WERI-Rb-1 (cell line): ENCODE results near the gene MTMR3.

ENCODE experiments used
- DNase-seq: peaks from one replicate; pipeline ENCODE4 v3.0.0-alpha.2; 2020
- H3K27ac ChIP-seq: fragments of 250-450 bp; sonication (Bioruptor Pico); 2 replicates; pipeline ENCODE4 v1.5.1; 2020; ENCODE audit warnings: mild to moderate bottlenecking, moderate library complexity
- H3K27me3 ChIP-seq: fragments of 250-450 bp; sonication (Bioruptor Pico); 2 replicates; pipeline ENCODE4 v1.5.1; 2021; ENCODE audit warnings: mild to moderate bottlenecking, low read depth, moderate library complexity; ENCODE audit not compliant: insufficient read depth, severe bottlenecking
- H3K36me3 ChIP-seq: fragments of 250-450 bp; sonication (Bioruptor Pico); 2 replicates; pipeline ENCODE4 v1.5.1; 2020; ENCODE audit warnings: mild to moderate bottlenecking, moderate library complexity
- H3K4me3 ChIP-seq: 2 replicates; pipeline ENCODE4 v1.5.1; 2011; ENCODE audit warnings: low read depth, mild to moderate bottlenecking, control low read depth, low read length
- H3K9me3 ChIP-seq: fragments of 250-450 bp; sonication (Bioruptor Pico); 2 replicates; pipeline ENCODE4 v1.5.1; 2021; ENCODE audit warnings: mild to moderate bottlenecking, moderate library complexity; ENCODE audit not compliant: severe bottlenecking
- TF ChIP-seq, protein P1 (sequence below): IDR thresholded peaks from 2 replicates; pipeline ENCODE4 v1.5.1; 2011; ENCODE audit warnings: low read depth, mild to moderate bottlenecking, control low read depth, inconsistent platforms, low read length

The MTMR3 gene

DNA sequence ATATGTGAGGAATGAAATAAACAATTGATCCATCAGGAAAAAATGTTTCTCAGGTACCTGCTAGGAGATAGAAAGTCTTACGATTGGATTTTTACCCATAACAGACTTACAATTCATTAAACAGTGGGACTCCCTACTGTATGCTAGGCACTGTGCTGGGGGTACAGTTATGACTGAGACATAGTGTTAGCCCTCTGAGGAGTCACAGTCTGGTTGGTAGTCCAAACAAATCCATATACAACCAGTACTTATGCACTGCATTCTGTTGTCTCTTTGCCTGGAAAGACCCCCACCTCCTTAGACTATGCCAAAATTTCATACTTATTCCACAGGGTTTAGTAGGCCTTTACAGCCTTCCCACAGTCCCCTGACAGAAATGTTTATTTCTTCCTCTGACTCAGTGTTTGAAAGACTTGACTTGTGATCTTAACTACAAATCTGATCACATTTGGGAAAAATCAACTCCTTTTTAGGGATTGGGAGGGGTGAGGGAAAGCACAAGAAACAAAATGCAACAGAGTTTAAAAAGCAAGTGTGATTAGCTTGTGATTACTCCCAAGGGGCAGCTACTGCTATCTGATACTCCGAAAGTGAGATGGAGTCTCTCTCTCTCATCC lies 127.9 kb downstream of the MTMR3 start:
- DNase-seq, result no peak
- TF ChIP-seq, protein P1, sequence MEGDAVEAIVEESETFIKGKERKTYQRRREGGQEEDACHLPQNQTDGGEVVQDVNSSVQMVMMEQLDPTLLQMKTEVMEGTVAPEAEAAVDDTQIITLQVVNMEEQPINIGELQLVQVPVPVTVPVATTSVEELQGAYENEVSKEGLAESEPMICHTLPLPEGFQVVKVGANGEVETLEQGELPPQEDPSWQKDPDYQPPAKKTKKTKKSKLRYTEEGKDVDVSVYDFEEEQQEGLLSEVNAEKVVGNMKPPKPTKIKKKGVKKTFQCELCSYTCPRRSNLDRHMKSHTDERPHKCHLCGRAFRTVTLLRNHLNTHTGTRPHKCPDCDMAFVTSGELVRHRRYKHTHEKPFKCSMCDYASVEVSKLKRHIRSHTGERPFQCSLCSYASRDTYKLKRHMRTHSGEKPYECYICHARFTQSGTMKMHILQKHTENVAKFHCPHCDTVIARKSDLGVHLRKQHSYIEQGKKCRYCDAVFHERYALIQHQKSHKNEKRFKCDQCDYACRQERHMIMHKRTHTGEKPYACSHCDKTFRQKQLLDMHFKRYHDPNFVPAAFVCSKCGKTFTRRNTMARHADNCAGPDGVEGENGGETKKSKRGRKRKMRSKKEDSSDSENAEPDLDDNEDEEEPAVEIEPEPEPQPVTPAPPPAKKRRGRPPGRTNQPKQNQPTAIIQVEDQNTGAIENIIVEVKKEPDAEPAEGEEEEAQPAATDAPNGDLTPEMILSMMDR, result no peak
- H3K36me3 ChIP-seq, result peaks cover 46% of the 10 kb centered on the region

DNA sequence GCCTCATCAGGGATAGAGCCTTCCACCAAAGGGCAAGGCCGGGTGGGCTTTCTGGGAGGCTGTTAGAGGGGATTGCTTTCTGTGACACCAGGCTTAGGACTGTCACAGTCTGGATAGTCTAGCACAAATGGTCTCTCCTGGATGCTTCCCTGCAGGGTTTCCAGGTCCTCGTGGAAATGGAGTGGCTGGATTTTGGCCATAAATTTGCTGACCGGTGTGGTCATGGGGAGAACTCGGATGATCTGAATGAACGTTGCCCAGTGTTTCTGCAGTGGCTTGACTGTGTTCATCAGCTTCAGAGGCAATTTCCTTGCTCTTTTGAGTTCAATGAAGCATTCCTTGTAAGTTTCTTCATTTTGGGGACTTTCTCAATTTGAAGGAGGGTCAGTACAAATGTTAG lies 130.2 kb downstream of the MTMR3 start:
- no peak overlapping the region for H3K4me3 ChIP-seq
- TF ChIP-seq, protein P1, result no peak
- H3K27me3 ChIP-seq, result no peaks in the 10 kb centered on the region
- H3K27ac ChIP-seq, result no peak overlapping the region
- H3K9me3 ChIP-seq, result no peaks in the 10 kb centered on the region
- peaks cover 64% of the 10 kb centered on the region for H3K36me3 ChIP-seq
- DNase-seq, result no peak

More for the DNA sequence above, 127.9 kb downstream of the MTMR3 start:
- no peaks in the 10 kb centered on the region for H3K9me3 ChIP-seq
- no peak overlapping the region for H3K27ac ChIP-seq
- H3K4me3 ChIP-seq, result no peak overlapping the region
- H3K27me3 ChIP-seq, result no peaks in the 10 kb centered on the region

DNA sequence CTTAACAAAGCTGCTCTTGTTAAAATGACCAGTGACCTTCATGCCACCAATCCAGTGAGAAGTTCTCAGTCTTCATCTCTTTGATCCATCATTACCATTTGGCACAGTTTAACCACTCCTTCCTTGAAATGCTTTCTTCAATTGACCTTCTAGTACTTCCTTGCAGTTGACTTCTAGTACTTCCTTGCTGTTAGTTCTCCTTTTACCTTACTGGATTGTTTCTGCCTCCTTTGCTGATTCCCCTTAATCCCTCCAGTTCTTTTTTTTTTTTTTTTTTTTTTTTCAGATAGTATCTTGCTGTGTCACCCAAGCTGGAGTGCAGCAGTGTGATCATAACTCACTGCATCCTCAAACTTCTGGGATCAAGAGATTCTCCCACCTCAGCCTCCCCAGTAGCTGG lies 131.3 kb downstream of the MTMR3 start:
- H3K9me3 ChIP-seq, result no peaks in the 10 kb centered on the region
- H3K36me3 ChIP-seq, result peaks cover 62% of the 10 kb centered on the region
- H3K27ac ChIP-seq, result no peak overlapping the region
- TF ChIP-seq, protein P1, result no peak
- no peaks in the 10 kb centered on the region for H3K27me3 ChIP-seq
- DNase-seq, result no peak
- H3K4me3 ChIP-seq, result no peak overlapping the region

DNA sequence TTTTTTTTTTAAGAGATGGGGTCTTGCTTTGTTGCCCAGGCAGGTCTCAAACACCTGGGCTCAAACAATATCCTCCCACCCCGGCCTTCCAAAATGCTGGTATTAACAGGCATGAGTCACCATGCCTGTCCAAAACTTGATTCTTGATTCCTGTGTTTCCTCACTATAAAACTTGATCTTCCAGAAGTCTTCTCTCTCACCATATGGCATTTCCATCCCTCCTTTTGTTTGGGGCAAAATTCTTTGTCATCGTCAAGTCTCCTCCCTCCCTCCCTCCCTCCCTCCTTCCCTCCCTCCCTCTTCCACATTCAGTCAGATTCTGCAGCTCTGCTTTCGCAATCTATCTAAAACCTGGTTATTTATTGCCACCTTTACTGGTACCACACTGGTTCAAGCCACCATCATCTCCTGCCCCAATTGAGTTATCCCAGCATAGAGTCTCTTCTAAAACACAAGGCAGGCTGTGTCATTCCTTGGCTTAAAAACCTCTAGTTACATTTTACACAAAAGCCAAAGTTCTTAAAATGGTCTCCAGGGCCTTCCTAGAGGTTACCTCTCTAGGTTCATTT lies 132.3 kb downstream of the MTMR3 start:
- TF ChIP-seq, protein P1, result no peak
- no peak for DNase-seq
- H3K27me3 ChIP-seq, result no peaks in the 10 kb centered on the region
- no peaks in the 10 kb centered on the region for H3K9me3 ChIP-seq
- H3K27ac ChIP-seq, result no peak overlapping the region
- H3K4me3 ChIP-seq, result no peak overlapping the region
- H3K36me3 ChIP-seq, result peaks cover 65% of the 10 kb centered on the region

DNA sequence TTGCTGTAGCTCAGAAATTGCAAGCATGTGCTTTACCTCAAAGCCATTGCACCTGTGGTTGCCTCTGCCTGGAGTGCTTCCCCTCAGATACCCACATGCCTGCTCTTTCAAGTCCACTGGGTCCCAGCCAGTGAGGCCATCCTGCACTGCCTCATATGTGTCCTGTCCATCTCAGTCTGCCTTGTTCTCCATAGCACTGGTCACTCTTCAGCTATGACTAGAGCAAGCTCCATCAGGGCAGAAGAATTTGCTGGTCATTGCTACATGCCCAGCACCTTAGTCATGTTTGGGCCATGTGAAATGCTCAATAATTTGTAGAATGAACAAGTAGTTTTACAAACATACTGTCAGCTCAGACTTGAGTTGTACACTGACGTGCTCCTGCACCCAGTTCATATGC lies 132.9 kb downstream of the MTMR3 start:
- Histone ChIP-seq H3K27me3 (no peaks in the 10 kb centered on the region), H3K36me3 (peaks cover 70% of the 10 kb centered on the region), H3K9me3 (no peaks in the 10 kb centered on the region), H3K4me3 (no peak overlapping the region), H3K27ac (no peak overlapping the region)
- TF ChIP-seq, protein P1, result no peak
- no peak for DNase-seq

DNA sequence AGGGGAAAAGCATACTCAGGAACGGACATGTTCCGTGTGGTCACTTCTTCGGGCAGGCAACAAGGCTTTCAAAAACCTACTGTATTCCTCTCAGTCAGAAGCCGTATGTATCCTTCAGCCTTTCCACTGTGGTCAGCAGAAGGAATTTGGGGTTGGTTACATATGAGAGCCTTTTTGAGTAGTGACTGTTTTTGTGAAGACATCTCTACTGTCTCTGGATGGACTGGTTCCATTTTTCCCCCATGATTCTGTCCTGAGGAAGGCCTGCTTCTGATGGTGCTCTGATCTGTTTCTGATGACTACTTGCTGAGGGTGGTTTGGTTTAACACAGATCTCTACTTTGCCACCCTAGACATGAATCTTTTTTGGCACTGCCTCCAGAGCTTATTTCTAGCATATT lies 133.6 kb downstream of the MTMR3 start:
- H3K36me3 ChIP-seq, result peaks cover 78% of the 10 kb centered on the region
- H3K9me3 ChIP-seq, result no peaks in the 10 kb centered on the region
- H3K27ac ChIP-seq, result no peak overlapping the region
- no peaks in the 10 kb centered on the region for H3K27me3 ChIP-seq
- TF ChIP-seq, protein P1, result no peak
- H3K4me3 ChIP-seq, result no peak overlapping the region
- DNase-seq, result no peak
